Retinal pigment epithelial cell (primary cell): Measurements from ENCODE around the gene TMEM255B.
A peak's percentile ranks its signal among the peaks of the same experiment; 100 is the strongest.

ENCODE experiments used
- DNase-seq: peaks from one replicate; pipeline ENCODE4 v3.0.0-alpha.2; 2010; ENCODE audit warnings: low read depth
- H3K4me3 ChIP-seq: 2 replicates; pipeline ENCODE4 v1.5.1; 2011; ENCODE audit warnings: mild to moderate bottlenecking, low read length, control low read depth, moderate library complexity
- TF ChIP-seq, protein P1 (sequence below): conservative IDR thresholded peaks from 2 replicates; pipeline ENCODE4 v1.5.1; 2011; ENCODE audit warnings: low read depth, low read length, control low read depth, inconsistent platforms

TMEM255B gene

DNA sequence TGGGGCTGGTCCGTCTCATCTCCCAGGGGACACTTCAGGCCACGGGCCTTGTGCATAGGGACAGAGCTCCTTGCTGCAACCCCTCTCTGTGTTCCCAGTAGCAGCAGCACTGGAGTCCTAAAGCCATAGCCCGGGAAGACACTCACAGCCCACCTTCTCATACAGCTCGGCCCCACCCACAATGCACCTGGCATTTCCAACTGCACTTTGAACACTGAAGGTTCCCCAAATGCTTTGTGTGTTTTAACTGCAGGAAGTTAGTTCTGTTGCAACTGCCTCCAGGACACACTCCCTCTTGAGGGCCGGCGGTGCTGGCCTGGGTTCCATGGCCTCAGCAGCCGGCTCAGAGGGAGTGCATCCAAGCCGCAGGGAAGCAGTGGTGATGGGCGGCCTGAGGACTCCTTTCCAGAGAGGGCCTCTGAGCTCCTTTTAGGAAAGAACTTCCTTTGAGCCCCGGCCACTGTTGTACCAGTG lies 22.7 kb upstream of the TMEM255B start:
- DNase-seq, result no peak
- no peak overlapping the region for H3K4me3 ChIP-seq
- TF ChIP-seq, protein P1, sequence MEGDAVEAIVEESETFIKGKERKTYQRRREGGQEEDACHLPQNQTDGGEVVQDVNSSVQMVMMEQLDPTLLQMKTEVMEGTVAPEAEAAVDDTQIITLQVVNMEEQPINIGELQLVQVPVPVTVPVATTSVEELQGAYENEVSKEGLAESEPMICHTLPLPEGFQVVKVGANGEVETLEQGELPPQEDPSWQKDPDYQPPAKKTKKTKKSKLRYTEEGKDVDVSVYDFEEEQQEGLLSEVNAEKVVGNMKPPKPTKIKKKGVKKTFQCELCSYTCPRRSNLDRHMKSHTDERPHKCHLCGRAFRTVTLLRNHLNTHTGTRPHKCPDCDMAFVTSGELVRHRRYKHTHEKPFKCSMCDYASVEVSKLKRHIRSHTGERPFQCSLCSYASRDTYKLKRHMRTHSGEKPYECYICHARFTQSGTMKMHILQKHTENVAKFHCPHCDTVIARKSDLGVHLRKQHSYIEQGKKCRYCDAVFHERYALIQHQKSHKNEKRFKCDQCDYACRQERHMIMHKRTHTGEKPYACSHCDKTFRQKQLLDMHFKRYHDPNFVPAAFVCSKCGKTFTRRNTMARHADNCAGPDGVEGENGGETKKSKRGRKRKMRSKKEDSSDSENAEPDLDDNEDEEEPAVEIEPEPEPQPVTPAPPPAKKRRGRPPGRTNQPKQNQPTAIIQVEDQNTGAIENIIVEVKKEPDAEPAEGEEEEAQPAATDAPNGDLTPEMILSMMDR, result no peak

DNA sequence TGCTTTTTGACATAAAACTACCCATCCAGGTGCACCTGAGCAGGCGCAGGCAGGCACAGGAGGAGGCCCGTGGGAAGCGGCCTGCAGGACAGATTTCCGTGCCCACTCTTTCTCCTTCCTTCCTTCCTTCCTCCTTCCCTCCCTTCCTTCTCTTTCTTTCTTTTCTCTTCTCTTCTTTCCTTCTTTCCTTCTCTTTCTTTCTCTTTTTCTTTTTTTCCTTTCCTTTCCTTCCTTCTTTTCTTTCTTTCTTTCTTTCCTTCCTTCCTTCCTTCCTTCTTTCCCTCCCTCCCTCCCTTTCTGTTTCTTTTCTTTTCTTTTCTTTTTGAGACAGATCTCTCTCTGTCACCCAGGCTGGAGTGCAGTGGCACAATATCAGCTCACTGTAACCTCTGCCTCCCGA lies 21.2 kb upstream of the TMEM255B start:
- no peak for DNase-seq
- H3K4me3 ChIP-seq, result no peak overlapping the region
- TF ChIP-seq, protein P1, result no peak

DNA sequence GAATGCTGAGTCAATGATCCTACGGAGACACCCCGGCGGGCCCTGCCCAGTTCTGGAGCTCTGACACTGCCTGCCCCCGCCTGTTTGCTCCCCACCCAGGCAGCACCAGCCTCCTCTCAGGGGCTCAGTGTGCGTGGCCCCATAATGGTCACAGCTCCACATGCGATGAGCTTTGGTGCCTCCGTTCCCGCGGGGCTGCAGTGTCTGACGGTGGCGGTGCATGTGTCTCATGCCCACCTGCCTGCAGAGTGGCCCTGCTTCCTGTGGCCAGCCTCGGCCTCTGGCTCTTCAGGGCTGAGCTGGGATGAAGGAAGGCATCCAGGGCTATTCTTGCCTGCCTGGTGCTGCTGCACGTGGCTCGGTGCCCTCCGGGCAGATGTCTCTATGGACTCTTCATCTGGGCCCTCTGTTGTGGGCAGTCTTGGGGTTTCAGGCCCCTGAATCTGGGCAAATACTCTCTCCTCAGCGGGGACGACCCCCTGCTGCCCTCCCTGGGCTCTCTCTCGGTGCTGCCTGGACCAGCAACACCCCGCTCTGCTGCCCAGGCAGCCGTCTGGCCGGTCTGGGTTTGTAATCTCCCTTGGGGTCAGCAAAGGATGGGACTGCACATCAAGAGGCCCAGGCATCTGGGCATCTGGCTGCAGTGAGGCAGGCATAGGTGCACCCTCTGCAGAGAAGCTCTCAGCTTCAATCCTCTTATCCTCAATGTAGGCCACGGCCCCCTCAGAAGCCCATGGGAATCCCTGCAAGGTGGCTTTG lies 19.3 kb upstream of the TMEM255B start:
- TF ChIP-seq, protein P1, result no peak
- no peak for DNase-seq
- H3K4me3 ChIP-seq, result no peak overlapping the region

DNA sequence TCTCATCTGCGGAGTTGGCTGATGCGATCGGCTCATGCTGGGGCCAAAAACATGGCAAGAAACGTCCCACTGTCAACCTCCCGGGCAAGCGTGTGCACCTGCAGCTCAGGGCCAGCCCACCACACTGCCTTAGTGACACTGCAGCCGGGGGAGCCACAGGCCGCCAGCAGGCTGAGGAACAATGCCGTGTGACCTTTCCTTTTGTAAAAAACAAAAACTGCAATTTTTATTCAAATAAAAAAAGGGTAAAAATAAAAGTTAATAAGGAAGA lies 18.8 kb upstream of the TMEM255B start:
- TF ChIP-seq, protein P1, result no peak
- H3K4me3 ChIP-seq, result no peak overlapping the region

DNA sequence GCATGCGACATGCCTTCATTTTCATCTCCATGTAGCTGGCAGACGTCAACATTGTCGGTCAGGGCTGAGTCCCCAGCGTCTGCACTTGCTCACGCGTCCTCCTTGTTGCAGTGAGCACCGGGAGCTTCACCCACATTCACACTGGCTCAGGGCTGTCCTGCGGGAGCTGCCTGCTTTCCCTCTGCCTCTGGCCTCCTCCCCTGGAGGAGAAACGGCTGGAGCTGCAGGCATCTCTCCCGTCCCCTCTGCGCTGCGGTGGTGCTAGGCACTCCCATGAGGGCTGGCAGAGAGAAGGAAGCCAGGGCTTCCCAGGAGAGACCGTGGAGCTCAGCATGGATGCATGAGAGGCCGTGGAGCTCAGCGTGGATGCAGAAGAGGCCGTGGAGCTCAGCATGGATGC lies 18.4 kb upstream of the TMEM255B start:
- no peak overlapping the region for H3K4me3 ChIP-seq
- DNase-seq, result no peak
- TF ChIP-seq, protein P1, result no peak

More for the DNA sequence above, 18.8 kb upstream of the TMEM255B start:
- no peak for DNase-seq

DNA sequence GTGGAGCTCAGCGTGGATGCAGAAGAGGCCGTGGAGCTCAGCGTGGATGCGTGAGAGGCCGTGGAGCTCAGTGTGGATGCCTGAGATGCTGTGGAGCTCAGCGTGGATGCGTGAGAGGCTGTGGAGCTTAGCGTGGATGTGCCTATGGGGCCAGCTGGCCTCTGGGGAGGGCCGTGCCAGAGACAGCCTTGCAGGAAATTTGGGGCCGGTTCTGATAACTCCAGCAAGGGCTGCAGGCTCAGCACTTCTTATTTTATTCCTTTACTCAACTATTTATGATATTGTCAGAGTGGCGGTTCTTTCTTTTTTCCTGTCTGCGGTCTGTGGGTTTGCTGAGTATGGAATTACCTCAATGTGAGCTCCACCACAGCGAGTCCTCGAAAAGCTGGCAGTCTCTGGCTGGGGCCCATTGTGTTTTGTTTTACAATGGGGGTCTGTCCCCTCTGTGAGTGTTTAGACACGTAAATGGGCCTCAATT lies 17.8 kb upstream of the TMEM255B start:
- TF ChIP-seq, protein P1, result no peak
- H3K4me3 ChIP-seq, result no peak overlapping the region
- DNase-seq, result no peak

DNA sequence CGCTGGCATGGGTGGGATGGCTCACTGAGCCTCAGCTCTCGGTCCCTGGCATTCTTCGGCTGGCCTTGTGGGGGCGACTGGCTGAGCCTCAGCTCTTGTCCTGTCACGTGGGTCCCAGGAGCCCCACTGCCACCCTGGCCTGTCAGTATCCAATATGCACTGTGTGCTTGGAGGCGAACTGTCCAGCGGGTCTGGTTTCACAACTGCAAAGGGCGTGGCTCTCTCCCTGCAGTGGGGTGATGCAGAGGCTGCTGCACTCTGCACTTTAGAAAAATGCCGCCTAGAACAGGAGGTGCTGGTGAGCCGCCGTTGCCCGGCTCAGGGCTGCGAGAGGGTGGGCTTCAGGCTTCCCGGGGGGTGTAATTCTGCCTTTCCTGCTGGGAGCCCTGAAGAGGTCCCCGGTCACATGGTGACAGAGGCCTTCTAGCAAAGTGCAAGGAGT lies 17.0 kb upstream of the TMEM255B start:
- DNase-seq, result peak; percentile 24
- H3K4me3 ChIP-seq, result no peak overlapping the region
- TF ChIP-seq, protein P1, result peak; percentile 57
